ENCODE results near the gene BCL11A. TPM values are rescaled to one million over a fixed set of nuclear protein-coding genes. Genes with fewer than 3 reads are reported as not detected.

Gene BCL11A
- total RNA-seq, 4 donors from 2014 or later = 23.9 to 46.2 (median 33.8) TPM

DNA sequence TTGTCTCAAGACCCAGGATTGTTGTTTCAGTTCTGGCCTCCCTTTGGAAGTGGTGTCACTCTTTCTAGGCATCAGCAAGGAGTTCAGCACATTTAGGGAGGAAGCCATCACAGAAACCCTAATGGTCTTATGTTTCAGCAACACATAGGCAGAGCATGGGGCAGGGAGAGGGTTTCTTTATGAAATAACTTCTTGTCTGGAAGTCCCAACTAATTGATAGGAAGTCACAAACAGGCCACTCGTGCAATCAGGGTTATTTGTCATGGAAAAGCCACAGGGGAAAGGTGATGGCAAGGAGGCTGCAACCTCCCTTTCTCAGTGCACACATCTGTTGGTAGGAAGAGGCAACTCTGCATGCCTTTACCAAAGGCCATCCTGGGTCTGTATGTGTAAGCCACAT lies 103.0 kb downstream of the BCL11A start:
- Histone ChIP-seq H3K36me3 (peaks cover 0 to 8% (median 0%) of the 10 kb centered on the region in 3 donors), H3K27me3 (no peaks in the 10 kb centered on the region), H3K4me3 (no peak overlapping the region), H3K27ac (peak overlapping the region in 2 of 4 donors; percentile 30 to 32), H3K4me1 (peaks cover 4 to 27% (median 6%) of the 10 kb centered on the region in 3 donors), H3K9me3 (no peaks in the 10 kb centered on the region)
- DNase-seq = no peak
- intact Hi-C loops (cut with DNase I) = no loop called here
- TF ChIP-seq POLR2A (IDR thresholded peaks at IDR 0.05) = no peak
- TF ChIP-seq, protein P1, sequence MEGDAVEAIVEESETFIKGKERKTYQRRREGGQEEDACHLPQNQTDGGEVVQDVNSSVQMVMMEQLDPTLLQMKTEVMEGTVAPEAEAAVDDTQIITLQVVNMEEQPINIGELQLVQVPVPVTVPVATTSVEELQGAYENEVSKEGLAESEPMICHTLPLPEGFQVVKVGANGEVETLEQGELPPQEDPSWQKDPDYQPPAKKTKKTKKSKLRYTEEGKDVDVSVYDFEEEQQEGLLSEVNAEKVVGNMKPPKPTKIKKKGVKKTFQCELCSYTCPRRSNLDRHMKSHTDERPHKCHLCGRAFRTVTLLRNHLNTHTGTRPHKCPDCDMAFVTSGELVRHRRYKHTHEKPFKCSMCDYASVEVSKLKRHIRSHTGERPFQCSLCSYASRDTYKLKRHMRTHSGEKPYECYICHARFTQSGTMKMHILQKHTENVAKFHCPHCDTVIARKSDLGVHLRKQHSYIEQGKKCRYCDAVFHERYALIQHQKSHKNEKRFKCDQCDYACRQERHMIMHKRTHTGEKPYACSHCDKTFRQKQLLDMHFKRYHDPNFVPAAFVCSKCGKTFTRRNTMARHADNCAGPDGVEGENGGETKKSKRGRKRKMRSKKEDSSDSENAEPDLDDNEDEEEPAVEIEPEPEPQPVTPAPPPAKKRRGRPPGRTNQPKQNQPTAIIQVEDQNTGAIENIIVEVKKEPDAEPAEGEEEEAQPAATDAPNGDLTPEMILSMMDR (IDR thresholded peaks at IDR 0.05) = no peak
- WGBS, 2 donors = 60 to 69% methylated on average over 1 of the region's 1 CpG

DNA sequence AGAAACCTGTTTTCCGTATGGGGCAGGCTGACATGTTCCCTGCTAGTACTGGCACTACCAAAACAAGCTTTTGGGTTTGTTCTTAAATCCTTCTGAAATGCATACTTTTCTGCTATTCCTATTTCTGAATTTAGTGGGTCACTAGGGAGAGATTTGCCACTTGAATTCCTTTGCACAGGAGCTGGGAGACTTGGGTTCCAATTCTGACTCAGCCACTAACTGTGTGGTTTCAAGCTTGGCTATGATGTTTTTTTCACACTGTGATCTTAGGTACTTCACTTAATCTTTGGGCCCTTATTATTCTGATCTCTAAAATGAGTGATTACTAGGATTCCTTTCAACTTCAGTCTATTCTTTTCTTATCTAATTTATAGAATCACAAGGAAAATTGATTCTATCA lies 105.5 kb downstream of the BCL11A start:
- Histone ChIP-seq H3K9me3 (no peaks in the 10 kb centered on the region), H3K4me1 (peaks cover 4 to 42% (median 6%) of the 10 kb centered on the region in 3 donors), H3K36me3 (peaks cover 0 to 8% (median 0%) of the 10 kb centered on the region in 3 donors), H3K27ac (no peak overlapping the region), H3K4me3 (no peak overlapping the region), H3K27me3 (no peaks in the 10 kb centered on the region)
- TF ChIP-seq, protein P1 (IDR thresholded peaks at IDR 0.05) = no peak
- TF ChIP-seq POLR2A (IDR thresholded peaks at IDR 0.05) = no peak
- 74 to 89% methylated on average over 1 of the region's 1 CpG for WGBS, 2 donors
- DNase-seq = no peak
- intact Hi-C loops (cut with DNase I) = no loop called here

DNA sequence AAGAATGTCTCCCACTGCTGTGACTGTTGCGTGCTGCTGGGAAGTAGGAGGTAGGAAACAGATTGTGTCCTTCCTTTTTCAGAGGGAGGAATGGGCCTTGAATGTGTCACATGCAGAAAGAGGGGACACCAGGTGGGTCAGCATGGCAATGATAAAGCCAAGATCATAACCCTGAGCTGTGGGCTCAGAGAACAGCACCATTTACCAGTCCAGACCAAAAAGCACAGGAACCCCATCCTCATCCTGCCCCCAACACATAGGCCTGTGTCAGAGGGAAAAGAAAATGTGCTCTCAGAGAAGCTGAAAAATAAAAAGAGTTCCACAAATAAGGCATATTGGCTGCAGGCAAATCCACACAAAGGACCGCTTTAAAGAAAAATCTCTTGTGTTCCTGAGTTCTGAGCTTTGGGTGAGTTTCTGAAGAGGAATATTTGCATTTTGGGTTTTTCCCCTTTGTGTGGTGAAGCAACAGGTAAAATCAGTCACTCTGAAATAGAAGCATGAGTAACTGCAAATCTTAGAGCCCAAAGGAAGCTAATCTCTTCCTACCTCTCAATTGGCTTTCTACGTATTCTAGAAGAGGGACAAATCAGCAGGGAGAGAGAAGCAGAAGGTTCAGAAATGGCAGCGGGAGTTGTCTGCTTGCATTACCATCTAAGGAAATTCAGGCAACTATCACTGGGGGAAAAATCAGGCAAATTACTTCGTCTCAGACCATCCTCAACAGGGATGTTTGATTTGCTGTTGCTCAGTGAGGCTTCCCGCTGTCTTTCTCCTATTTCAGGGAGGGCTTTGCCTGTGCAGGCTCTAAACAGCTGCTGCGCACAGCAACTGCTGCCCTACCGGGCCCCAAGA lies 106.8 kb downstream of the BCL11A start:
- Histone ChIP-seq H3K36me3 (no peaks in the 10 kb centered on the region), H3K9me3 (no peaks in the 10 kb centered on the region), H3K27me3 (no peaks in the 10 kb centered on the region), H3K27ac (peak overlapping the region; percentile 7 to 56 (median 18)), H3K4me3 (no peak overlapping the region), H3K4me1 (peaks cover 6 to 55% (median 8%) of the 10 kb centered on the region in 3 donors)
- no peak for DNase-seq
- no peak for TF ChIP-seq POLR2A (IDR thresholded peaks at IDR 0.05)
- TF ChIP-seq, protein P1 (IDR thresholded peaks at IDR 0.05) = no peak
- 56 to 58% methylated on average over 5 to 6 of the region's 8 CpGs for WGBS, 2 donors
- intact Hi-C loops (cut with DNase I) = no loop called here

DNA sequence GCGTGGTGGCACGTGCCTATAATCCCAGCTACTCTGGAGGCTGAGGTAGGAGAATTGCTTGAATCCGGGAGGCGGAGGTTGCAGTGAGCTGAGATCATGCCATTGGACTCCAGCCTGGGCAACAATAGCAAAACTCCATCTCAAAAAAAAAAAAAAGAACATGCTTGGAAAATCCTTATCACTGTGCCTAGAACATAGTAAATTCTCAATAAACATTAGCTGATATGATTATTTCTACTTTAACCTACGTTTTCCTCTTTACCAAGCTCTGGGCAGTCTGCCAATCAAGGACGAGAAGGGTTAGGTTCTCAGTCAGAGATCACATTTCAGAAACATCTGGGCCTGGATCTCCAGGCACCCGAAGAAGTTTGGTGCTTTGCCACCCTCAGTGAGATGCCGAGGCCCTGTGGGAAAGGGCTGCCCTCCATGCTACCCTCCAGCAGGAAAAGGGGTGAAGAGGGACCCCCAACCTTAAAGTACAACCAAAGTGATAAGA lies 107.7 kb downstream of the BCL11A start:
- no peak overlapping the region for H3K4me3 ChIP-seq
- intact Hi-C loops (cut with DNase I) = no loop called here
- DNase-seq = no peak
- 45 to 51% methylated on average over 7 to 8 of the region's 8 CpGs for WGBS, 2 donors
- peak overlapping the region in 1 of 4 donors; percentile 26 for H3K27ac ChIP-seq
- no peaks in the 10 kb centered on the region for H3K36me3 ChIP-seq
- peaks cover 2 to 57% (median 11%) of the 10 kb centered on the region in 3 donors for H3K4me1 ChIP-seq
- TF ChIP-seq POLR2A (IDR thresholded peaks at IDR 0.05) = no peak
- TF ChIP-seq, protein P1 (IDR thresholded peaks at IDR 0.05) = no peak
- H3K9me3 ChIP-seq = no peaks in the 10 kb centered on the region
- H3K27me3 ChIP-seq = no peaks in the 10 kb centered on the region

DNA sequence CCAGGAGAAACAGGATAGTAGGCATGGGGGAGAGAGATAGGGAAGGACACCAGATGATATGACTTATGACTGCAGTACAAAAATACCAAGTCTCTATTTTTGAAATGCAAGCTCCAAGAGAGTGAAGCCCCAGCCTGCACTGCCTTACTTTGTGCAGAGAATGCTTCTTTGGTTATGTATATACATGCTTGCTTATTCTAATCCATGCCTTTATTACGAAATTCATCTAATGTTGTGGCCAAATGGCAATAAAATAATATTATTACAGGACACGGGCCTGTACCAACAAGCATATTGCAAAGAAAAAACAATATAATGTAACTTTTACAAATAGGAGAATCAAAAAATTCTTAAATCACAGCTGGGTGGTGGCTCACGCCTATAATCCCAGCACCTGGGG lies 110.8 kb downstream of the BCL11A start:
- H3K27ac ChIP-seq = peak overlapping the region in 3 of 4 donors; percentile 76 to 87 (median 77)
- no peaks in the 10 kb centered on the region for H3K9me3 ChIP-seq
- no peak for DNase-seq
- H3K4me1 ChIP-seq = peaks cover 0 to 55% (median 11%) of the 10 kb centered on the region in 3 donors
- TF ChIP-seq POLR2A (IDR thresholded peaks at IDR 0.05) = peak in 1 of 4 donors; percentile 32
- TF ChIP-seq, protein P1 (IDR thresholded peaks at IDR 0.05) = no peak
- H3K36me3 ChIP-seq = no peaks in the 10 kb centered on the region
- no peak overlapping the region for H3K4me3 ChIP-seq
- no peaks in the 10 kb centered on the region for H3K27me3 ChIP-seq
- 50 to 62% methylated on average over 3 of the region's 3 CpGs for WGBS, 2 donors
- intact Hi-C loops (cut with DNase I) = no loop called here

Measured in esophagus squamous epithelium (tissue), 5 donors.